NCI-H774 (cell line): ENCODE data around the gene MPRIP.

Experiments used
- DNase-seq: peaks from one replicate; lab custom pipeline; 2025; lab: John Stamatoyannopoulos, UW

MPRIP gene

GRCh38 chr17:17108451-17109049 is 66.3 kb downstream of the MPRIP start:
- no peak for DNase-seq

GRCh38 chr17:17109256-17109655 is 67.0 kb downstream of the MPRIP start:
- no peak for DNase-seq

GRCh38 chr17:17109907-17110306 is 67.7 kb downstream of the MPRIP start:
- DNase-seq = no peak

GRCh38 chr17:17110520-17110919 is 68.3 kb downstream of the MPRIP start:
- no peak for DNase-seq

- no peak for DNase-seq
Observed at GRCh38 chr17:17111401-17112393, 69.4 kb downstream of the MPRIP start.

- DNase-seq = no peak
Observed at GRCh38 chr17:17112628-17113200, 70.5 kb downstream of the MPRIP start.

GRCh38 chr17:17114592-17115225 is 72.5 kb downstream of the MPRIP start:
- no peak for DNase-seq

- DNase-seq = no peak
Observed at GRCh38 chr17:17115620-17116019, 73.4 kb downstream of the MPRIP start.

GRCh38 chr17:17116406-17116805 is 74.1 kb downstream of the MPRIP start:
- no peak for DNase-seq

- DNase-seq = no peak
Observed at GRCh38 chr17:17117923-17118322, 75.7 kb downstream of the MPRIP start.

- DNase-seq = no peak
Observed at GRCh38 chr17:17118399-17118798, 76.1 kb downstream of the MPRIP start.

- DNase-seq = no peak
Observed at GRCh38 chr17:17119106-17119505, 76.8 kb downstream of the MPRIP start.

- no peak for DNase-seq
Observed at GRCh38 chr17:17119533-17119932, 77.3 kb downstream of the MPRIP start.

- no peak for DNase-seq
Observed at GRCh38 chr17:17120294-17120693, 78.0 kb downstream of the MPRIP start.

- DNase-seq = no peak
Observed at GRCh38 chr17:17120701-17121100, 78.4 kb downstream of the MPRIP start.

- DNase-seq = no peak
Observed at GRCh38 chr17:17121162-17121561, 78.9 kb downstream of the MPRIP start.

GRCh38 chr17:17122781-17123483 is 80.7 kb downstream of the MPRIP start:
- no peak for DNase-seq

- no peak for DNase-seq
Observed at GRCh38 chr17:17124341-17124740, 82.1 kb downstream of the MPRIP start.

- no peak for DNase-seq
Observed at GRCh38 chr17:17125136-17126084, 83.2 kb downstream of the MPRIP start.
